HG03045 (cell line): ENCODE data around the gene TET1.
A peak's percentile ranks its signal among the peaks of the same experiment; 100 is the strongest.
"Not testable (repeated sequence)": the region's sequence is repeated elsewhere in the genome, so short reads cannot be mapped to it uniquely, and the experiment has no call there.

ENCODE experiments used
- ATAC-seq: cut with Tn5 transposase; IDR thresholded peaks from one replicate; pipeline ENCODE4 v1.9.1; 2021; ENCODE audit warnings: mild to moderate bottlenecking, moderate library complexity; ENCODE audit not compliant: unreplicated experiment

The TET1 gene

DNA sequence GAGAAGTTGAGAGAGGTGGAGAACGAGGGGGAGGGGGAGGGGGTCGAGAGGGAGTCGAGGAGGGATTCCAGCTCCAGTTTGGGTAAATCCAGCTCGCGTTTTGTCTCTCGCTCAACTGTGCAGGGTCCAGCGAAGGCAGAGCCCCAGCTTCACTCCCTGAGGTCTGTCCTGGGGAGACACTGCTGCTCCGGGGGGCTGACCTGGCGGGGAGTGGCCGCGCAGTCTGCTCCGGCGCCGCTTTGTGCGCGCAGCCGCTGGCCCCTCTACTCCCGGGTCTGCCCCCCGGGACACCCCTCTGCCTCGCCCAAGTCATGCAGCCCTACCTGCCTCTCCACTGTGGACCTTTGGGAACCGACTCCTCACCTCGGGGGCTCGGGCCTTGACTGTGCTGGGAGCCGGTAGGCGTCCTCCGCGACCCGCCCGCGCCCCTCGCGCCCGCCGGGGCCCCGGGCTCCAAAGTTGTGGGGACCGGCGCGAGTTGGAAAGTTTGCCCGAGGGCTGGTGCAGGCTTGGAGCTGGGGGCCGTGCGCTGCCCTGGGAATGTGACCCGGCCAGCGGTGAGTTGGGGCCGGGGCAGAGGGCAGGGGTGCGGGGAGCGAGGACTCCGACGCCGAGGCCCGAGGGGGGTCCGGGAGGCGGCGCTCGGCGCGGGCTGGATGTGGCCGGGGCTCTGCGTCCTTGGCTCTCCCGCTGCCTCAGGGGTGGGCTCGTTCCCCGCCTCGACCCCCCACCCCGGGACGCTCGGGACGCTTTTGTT, at the start of gene TET1:
TSS of gene TET1 (plus strand) at position 152 of the 757 bp plus-strand sequence. CDS start 12,002 bp downstream, outside the sequence.
- ATAC-seq: no peak

DNA sequence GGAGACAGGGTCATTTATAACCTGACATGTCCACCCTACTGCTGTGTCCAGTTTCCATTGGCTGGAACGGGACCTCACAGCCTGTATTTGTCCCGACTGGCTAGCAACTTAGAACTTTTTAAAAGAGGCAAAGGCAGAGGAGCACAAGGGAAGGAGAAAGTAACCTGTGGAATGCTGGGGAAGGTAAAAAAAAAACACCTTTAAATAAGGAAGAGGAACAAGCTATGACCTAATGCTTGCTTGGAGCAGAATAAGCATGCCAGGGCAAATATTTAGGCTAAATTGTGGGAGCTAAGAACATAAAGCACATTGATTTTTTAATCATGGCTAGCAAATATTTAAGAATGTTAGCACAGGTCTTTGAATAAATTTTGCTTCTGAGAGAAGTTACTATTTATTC, 43.9 kb upstream of the TET1 start:
- ATAC-seq: not testable (repeated sequence)

DNA sequence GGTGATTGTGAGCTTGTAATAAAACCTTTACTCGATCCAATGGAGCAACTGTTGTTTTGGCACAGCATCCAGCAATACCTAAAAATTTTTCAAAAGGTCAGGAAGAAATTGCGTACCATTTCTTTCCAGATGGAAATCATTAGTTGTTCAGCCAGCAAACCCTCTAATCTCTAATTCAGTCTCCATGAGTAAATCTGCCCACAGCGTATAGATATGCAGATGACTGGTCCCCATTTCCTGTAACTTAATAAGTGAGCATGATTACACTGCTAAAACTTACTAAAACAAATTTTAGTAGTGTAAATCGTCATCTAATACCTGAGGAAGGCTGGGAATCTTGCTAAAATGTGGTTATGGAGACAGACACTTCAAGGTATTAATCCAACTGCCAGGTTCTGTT, 43.4 kb upstream of the TET1 start:
- ATAC-seq: no peak

DNA sequence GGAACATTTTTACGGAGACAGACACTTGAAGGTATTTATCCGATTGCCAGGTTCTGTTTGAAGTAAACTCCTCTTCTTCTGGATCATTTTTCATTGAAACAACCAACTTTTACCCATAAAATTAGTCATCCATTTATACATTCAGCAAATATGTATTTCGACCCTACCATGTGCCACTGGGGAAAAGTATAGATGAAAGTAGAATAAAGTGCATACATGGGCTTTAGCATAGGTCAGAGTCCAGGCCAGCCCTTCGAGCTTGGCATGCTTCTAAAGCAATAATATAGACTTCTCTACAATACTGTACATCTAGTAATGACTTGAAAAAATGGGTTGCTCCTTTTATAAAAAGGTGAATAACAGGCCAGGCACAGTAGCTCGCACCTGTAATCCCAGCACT, 42.9 kb upstream of the TET1 start:
- no peak for ATAC-seq

DNA sequence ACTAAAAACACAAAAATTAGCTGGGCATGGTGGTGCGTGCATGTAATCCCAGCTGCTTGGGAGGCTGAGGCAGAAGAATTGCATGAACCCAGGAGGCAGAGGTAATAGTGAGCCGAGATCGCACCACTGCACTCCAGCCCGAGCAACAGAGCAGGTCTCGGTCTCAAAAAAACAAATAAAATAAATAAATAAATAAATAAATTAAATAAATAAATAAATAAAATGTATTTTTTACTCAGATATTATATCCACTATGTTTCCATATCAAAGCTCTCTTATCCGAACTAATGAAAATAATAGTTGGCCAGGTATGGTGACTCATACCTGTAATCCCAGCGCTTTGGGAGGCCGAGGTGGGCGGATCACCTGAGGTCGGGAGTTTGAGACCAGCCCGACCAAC, 41.5 kb upstream of the TET1 start:
- ATAC-seq: not testable (repeated sequence)

DNA sequence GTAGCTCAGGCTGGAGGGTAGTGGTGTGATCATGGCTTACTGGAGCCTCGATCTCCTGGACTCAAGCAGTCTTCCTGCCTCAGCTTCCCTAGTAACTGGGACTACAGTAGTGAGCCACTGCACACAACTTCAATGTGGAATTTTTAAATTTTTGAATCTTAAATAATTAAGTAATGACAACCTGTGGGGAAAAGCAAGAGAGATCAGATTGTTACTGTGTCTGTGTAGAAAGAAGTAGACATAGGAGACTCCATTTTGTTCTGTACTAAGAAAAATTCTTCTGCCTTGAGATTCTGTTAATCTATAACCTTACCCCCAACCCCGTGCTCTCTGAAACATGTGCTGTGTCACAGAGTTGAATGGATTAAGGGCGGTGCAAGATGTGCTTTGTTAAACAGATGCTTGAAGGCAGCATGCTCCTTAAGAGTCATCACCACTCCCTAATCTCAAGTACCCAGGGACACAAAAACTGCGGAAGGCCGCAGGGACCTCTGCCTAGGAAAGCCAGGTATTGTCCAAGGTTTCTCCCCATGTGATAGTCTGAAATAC, 34.6 kb upstream of the TET1 start:
- ATAC-seq: not testable (repeated sequence)

DNA sequence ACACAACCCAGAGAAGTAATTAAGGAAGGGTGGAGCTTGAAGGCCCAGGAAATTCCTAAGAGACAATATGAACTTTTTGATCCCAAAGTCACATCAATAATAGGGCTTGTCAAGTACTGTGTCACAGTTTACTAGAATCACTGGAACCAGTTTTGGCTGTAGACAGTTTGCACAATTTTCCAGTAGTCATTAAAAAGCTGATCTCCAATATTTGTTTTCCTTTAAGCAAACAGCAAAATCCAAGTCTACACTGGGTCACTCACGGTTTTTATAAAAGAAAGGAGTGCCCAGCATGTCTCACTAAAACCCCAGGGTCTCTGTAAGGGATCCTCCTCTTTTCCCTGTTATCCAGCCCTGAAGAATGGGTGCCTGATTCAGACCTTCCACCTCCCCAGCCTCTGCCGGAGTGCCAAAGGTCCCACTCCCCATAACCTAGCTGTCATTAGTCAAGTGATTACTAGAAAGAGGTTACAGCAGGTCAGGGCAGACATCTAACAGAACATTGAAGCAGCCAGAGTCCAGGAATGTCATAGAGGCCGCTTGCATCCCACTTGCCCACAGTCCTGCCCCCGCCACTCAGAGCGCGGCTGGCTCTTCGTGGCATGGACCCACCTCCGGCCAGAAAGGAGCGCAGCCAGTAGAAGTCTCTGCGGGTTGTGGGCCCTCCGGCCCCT, 33.4 kb upstream of the TET1 start:
- ATAC-seq: peak; percentile 51

DNA sequence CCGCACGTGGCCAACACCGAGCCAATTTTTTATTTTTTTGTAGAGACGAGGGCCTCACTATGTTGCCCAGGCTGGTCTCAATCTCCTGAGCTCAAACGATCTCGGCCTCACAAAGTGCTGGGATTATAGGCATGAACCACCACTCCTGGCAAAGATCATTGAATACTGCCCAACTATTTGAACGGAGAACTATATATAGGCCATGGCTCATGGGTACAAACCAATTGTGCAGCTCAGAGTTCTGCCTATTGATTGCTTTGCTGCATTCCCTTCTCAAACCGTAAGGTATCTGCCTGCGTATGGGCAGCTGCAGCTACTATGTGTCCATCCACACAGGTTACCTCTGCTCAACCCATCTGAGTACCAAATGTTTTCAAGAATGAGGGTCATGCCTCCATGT, 23.2 kb upstream of the TET1 start:
- ATAC-seq: no peak

DNA sequence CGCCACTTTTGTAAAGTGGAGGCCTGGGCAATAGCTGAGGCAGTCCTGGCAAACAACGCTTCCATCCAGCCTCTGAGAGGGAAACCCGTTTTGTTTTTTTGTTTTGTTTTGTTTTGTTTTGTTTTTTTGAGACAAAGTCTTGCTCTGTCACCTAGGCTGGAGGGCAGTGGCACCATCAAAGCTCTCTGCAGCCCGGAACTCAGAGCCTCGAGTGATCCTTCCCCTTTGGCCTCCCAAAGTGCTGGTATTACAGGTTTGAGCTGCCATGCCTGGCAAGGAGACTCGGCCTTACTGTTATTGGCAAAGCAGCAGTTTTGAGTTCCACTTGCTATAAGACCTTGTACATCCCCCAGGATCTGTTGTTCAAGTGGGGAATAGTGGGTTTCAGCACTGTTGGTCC, 22.3 kb upstream of the TET1 start:
- no peak for ATAC-seq

DNA sequence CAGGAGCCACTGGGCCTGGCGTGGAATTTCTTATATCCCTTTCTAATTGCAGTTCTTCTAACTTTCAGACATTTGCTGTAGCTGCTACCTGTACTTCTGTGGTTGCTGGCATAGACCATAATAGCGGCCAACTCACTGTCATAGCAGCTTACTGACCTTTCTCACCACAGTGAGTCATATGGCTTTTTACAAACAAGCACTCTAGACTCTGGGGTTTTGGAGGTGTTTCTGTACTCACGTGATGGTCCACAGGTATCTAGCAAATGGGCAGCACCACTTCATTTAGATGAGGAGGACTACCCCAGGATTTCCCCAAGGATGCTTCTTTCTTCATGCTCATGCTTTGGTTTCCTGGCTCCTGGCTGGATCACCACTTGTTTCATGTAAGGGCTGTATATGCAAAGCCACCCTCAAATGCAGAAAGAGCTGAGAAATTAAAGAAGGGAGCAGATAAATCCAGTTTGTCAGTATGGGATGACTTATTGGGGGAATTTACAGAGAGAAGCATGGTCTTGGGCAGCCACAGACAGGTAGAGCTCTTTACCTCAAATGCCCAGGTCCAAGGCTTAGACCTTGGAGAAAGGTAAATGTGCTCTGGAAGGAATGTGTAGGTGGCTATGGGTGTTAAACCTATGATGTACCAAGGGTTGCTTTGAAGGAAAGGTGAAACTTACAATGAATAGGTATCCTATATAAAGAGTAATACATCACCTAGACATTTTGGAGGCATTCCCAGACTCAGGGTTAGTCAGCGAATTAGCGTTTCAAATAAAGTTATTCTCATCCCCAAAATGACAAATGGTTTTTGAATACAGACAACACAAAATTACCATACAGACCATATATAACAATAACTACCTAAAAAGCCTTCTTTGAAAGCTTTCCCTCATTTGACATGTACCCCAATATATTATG, 16.9 kb upstream of the TET1 start:
- ATAC-seq: no peak

DNA sequence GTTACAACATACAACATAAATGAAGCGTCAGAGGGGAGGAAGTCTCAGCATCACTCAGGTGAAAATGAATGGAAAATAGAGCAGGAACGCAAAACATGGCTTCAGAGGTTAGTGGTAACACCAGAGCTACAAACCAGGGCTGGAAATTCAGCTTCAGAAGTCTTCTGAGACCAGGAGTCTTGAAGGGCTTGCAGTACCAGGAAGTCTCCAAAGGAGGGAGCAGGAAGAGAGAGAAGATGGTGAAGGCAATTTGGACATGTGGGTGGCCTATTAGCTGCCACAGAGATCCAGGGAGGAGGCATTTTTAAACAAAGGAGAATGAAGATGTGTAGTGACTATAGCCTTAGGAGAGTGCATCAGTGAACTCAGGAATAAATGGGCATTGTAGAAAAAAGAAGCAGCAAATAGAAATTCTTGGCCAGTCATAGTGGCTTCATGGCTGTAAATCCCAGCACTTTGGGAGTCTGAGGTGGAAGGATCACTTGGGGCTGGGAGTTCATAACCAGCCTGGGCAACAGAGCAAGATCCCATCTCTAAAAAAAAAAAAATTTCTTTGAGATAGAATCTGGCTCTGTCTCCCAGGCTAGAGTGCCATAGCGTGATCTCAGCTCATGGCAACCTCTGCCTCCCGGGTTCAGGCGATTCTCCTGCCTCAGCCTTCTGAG, 9.3 kb upstream of the TET1 start:
- peak; percentile 73 for ATAC-seq

DNA sequence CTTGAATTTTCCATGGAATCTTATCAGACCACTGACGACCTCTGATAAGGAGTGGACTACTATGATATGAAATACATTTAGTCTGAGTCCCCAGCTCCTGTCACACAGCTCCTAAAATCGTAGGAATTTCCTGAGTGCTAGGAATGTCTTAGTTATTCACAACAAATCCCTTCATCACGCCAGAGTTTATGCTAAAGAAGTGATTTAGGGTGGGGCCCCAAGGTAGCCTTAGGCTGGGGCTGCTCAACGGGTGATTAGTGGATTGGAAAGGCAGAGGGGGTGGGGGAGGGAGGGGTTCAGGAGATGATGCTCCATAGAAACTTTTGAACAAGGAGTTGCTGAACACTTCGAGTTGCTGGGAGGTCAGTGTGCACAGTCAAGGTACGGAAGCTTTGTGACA, 7.0 kb upstream of the TET1 start:
- no peak for ATAC-seq

DNA sequence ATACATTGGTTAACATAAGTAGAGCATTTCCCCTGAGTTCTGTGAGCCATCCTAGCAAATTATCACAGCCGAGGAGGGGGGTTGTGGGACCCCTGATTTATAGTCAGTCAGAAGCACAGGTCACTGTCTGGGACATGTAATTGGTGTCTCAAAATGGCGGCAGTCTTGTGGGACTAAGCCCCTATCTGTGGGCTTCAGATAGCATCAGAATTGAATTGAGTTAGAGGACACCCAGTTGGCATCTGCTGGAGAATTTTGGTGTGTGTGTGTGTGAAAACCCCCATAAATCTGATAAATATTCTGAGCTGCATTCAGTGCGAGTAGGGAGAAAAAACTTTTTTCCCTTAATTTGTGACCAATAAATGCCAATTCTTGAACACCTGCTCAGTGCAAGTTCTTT, 6.5 kb upstream of the TET1 start:
- no peak for ATAC-seq

DNA sequence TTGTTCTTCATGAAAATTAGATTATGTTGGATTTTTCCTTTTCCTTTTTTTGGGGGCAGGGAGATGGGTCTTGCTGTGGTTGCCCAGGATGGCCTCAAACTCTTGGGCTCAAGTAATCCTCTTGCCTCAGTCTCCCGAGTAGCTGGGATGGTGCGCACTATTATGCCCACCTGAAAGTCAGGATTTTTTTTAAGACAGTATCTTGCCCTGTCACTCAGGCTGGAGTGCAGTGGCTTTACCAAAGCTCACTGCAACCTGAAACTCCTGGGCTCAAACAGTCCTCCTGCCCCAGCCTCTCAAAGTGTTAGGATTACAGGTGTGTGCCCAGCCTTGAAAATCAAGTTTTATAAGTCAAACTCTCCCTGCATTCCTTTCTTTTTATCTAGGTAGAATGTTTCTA, 1.7 kb upstream of the TET1 start:
- no peak for ATAC-seq

DNA sequence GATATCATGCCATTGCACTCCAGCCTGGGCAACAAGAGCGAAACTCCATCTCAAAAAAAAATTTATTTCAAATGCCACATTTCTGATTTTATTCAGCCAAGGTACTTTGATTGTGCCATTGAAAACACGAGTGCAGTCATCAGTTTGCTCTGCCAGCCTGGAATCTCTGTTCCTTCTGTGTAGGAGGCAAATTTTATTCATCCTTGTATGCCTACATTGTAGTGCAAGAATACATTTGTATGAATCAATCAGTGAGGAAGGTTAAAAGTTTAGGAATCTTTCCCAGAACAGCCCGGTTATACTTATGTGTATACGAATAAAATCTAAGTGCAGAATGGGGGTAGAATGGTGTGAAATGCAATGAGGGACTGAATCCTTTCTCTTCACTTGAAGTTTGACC, 886 bp upstream of the TET1 start:
- no peak for ATAC-seq

DNA sequence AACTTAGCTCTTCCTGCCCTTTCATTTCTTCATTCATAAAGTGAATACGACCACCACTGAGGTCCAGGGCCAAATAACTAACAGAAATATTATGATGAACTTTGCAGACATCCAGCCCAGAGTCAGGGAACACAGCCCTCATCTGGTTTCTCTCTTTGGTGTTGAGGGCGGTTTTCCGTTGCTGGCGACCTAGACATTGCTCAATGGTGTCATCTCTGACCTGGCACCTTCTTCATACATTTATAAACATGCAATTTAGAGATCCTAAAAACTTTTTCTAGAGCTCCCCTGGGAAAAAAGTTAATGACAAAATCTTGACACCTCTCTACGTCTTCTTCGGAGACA, 324 bp upstream of the TET1 start:
- no peak for ATAC-seq

DNA sequence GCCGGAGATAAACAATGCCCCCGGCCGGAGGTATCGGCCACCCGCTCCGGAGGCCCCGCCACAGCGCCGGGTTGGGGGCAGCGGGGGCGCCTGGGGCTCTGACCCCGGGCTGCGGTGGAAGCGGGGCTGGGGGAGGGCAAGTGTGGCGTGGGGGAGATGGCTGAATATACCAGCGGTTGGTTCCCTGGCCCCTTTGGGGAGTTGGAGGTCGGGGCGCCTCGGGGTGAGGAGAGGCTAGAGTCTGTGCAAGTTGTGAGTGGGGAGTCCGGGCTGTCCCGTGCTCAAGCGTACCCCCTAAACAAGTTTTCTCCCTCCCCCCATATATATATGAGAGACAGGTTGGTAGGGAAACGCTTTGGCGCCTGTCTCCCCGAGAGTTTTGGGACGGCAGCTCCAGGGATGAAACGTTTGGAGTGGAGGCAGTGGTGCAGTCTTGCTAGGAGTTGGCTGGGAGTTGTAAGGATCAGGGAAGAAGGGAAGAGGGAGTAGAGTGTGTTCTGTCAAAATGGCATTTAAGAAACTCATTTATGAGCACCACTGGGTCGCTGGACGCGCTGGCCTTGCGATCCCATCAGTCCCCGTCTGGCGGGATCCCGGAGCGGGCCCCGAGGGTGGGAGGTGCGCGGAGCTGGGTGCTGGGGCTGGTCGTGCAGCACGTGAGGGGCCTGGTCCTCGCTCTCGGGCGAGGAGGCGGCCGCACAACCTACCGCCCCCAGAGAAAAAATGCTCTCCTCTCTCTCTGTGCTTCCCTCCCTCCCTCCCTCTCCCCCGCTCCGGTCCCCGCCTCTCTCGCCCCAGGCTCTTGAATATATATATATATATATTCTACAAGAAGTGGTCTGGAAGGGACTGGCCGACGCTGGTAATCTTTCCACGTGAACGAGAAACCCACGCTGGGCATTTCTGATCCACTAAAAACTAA, 1.1 kb downstream of the TET1 start:
- no peak for ATAC-seq

DNA sequence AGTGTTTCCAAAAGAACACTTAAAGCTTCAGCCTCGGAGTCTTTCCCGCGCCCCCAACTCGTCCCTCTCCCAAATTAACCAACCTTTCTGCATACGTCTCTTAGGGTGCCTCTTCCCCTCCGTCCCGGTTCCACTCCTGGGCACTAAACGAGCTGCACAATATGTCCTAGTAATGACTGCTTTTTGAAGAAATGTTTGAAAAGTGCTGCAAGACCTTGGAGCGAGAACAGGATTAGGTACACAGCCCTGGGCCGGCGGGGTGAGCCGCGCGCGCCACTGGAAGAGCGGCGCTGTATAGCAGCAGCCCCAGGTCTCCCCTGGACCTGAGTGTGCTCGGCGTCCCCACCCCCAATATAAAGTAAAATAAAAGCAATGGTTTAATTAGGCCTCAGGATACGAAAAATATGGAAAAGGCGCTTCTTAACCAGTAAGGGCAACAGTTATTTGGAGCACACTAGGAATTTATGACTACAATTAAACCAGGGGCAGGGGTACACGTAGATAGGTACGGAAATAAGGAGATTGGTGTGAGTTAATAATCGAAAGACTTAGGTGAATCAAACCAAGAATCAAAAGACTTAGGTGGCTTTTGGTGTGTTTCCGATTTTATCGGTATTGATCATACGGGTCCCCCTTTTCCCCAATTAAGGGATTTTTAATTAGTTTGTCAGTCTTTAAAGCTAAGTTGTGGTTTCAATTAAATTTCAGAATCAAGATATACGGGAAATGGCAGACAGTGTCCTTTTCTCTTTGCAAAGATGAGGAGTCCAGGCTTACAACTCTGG, 1.9 kb downstream of the TET1 start:
- no peak for ATAC-seq
